Dedifferentiated amniotic fluid mesenchymal stem cell (primary cell): ENCODE results near the gene SLC43A2.
A peak's percentile ranks its signal among the peaks of the same experiment; 100 is the strongest.
"Not testable (repeated sequence)": the region's sequence is repeated elsewhere in the genome, so short reads cannot be mapped to it uniquely, and the experiment has no call there.

Experiments
- DNase-seq: peaks from one replicate; pipeline ENCODE4 v3.0.0-alpha.2; 2016; ENCODE audit errors: extremely low spot score

Gene SLC43A2

GRCh38 chr17:1590029-1590746 is 38.4 kb downstream of the SLC43A2 start:
- peak; percentile 75 for DNase-seq

GRCh38 chr17:1588821-1589585 is 39.6 kb downstream of the SLC43A2 start:
- DNase-seq = no peak

DNA sequence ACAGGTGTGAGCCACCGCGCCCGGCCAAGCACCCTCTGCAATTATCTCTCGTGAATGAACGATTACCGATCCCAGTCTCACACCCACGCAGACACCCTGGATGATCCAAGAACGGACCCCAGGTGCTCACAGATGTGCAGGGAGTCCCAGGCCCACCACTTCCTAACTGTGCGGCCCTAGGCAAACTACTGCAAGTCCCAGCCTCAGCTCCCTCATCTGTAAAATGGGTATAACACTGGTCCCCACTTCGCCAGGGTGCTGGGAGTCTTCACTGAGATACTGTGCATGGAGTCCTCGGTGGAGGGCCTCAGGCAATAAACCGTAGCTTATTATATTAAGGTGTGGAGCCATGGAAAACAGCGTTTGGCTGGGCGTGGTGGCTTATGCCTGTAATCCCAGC is 44.5 kb downstream of the SLC43A2 start:
- DNase-seq = no peak

DNA sequence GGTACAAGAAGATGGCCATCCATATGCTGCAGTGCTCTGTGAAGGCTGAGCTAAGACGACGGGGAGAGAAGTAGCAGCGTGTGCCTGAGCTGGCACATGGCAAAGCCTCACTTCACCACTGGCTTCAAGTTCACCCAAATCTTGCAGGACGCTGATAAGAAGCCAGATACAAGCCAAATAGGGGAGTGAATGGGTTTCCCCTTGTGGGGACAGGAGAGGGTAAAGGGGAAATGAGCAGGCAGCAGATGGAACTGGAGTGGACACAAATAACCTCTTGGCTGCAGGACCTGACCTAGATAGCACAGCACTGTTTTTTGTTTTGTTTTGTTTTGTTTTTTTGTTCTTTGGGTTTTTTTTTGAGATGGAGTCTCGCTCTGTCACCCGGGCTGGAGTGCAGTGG is 45.1 kb downstream of the SLC43A2 start:
- DNase-seq = no peak

GRCh38 chr17:1582374-1582773 is 46.3 kb downstream of the SLC43A2 start:
- DNase-seq = no peak

GRCh38 chr17:1580979-1581676 is 47.5 kb downstream of the SLC43A2 start:
- no peak for DNase-seq

- no peak for DNase-seq
Observed at GRCh38 chr17:1578029-1578428, 50.6 kb downstream of the SLC43A2 start.

DNA sequence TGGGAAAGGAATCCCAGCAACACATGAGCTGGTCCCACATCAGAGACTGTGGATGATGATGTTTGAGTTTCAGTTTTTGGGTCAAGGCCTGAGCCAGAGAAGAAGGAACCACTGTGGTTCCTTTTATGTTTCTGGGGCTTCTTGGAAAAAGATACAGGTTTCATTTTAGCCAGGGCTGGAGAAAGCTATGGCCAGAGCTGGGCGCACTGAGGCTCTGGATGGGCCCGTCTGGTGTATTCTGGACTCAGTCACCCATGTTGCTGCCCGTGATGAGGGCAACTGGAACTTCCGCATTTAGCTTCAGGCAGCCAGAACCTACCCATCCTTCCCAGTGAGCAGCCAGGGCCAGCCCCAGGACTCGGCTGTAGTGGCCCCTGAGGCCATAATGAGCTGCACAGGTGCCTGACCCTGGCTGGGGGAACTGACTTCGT is 51.0 kb downstream of the SLC43A2 start:
- no peak for DNase-seq

- peak; percentile 91 for DNase-seq
Observed at GRCh38 chr17:1577182-1577581, 51.5 kb downstream of the SLC43A2 start.

GRCh38 chr17:1576500-1576899 is 52.1 kb downstream of the SLC43A2 start:
- no peak for DNase-seq

GRCh38 chr17:1574697-1575471 is 53.8 kb downstream of the SLC43A2 start:
- no peak for DNase-seq

GRCh38 chr17:1573932-1574696 is 54.5 kb downstream of the SLC43A2 start:
- DNase-seq = peak; percentile 31

DNA sequence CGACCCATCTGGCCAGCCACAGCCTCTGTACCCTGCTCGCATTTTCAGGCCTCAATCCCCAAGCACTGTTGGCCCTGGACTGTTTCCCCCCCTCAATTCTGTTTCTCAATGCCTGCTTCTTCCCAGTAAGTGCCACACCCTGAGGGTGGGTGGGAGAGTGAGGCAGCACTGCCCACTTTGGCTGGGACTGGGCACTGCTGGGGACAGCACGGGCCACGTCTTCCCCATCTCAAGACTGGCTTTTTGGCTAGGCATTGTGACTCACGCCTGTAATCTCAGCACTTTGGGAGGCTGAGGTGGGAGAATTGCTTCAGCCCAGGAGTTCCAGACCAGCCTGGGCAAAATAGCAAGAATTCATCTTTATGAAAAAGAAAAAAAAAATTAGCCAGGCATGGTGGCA is 56.0 kb downstream of the SLC43A2 start:
- DNase-seq = not testable (repeated sequence)

DNA sequence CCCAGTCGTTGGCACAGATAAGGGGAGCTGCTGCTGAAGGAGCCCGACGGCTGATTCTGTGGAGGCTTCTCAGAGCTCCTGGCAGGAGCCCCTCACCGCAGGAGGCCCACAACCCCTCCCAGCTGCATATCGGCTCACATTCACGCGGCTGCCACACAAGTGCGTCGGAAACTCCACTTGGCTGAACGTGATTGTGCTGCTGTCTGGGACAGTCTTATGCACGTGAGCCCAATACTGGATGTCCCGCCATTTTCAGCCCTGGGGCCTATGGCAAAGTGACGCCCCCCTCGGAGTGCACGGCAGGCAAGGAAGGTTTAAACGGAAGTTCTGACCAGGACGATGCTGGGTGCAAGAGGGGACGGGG is 57.3 kb downstream of the SLC43A2 start:
- DNase-seq = no peak

DNA sequence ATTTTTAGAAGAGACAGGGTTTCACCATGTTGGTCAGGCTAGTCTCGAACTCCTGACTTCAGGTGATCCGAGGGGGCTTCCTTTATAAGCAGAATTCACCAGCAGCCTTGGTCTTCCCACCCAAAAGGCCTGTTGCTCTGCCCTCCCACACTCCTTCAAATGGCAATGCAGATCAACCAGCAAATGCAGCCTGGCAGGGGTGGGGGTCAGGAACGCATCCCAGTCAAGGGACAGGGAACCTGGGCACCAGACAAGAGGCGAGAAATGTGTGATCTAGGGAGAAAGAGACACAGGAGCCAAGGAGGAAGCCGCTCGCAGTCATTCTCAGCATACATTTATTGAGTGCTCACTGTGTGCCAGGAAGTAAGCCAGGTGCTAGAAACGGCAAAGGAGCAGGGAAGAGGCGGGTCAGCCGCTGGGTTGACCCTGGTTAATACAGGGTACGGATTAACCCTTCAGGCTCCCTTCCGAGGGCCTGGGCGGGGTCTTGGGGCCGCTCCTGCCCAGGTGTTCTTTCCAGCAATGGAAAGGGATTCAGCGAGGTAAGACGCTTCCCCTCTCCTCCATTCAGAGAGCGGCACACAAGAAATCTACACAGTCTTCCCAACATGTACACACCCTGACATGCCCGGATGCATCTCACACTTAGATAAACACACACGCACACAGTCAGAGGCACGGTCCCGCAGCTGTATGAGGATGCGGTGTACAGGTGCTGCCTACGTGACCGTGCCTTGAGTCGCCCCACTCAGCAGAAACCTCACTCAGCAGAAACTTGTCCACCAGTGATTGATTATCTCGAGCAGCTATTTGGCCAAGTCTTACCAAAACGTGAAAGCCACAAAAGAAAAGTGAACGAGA is 59.5 kb downstream of the SLC43A2 start:
- no peak for DNase-seq

DNA sequence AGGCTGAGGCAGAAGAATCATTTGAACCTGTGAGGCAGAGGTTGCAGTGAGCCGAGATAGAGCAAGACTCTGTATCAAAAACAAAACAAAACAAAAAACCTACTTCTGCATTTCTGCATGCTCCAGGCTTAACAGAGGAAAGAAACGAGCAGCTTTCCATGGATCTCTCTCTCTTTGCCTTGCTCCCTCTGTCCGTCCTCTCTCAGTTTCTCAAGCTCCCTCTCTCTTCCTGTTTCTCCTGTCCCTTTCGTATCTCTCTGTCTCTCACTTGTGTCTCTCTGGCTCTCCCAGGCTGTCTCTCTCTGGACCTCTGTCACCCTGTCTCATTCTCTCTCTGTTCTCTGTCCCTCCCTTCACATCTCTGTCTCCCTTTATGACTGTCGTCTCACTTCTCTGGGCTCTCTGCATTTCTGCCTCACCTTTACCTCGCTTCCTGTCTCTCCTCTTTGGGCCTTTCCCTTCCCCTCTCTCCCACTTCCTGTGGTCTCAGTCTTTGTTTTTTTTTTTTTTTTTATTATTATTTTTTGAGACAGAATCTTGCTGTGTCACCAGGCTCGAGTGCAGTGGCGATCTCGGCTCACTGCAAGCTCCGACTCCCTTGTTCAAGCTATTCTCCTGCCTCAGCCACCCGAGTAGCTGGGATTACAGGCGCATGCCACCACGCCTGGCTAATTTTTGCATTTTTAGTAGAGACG is 62.0 kb downstream of the SLC43A2 start:
- no peak for DNase-seq

GRCh38 chr17:1565877-1566276 is 62.8 kb downstream of the SLC43A2 start:
- DNase-seq = no peak

DNA sequence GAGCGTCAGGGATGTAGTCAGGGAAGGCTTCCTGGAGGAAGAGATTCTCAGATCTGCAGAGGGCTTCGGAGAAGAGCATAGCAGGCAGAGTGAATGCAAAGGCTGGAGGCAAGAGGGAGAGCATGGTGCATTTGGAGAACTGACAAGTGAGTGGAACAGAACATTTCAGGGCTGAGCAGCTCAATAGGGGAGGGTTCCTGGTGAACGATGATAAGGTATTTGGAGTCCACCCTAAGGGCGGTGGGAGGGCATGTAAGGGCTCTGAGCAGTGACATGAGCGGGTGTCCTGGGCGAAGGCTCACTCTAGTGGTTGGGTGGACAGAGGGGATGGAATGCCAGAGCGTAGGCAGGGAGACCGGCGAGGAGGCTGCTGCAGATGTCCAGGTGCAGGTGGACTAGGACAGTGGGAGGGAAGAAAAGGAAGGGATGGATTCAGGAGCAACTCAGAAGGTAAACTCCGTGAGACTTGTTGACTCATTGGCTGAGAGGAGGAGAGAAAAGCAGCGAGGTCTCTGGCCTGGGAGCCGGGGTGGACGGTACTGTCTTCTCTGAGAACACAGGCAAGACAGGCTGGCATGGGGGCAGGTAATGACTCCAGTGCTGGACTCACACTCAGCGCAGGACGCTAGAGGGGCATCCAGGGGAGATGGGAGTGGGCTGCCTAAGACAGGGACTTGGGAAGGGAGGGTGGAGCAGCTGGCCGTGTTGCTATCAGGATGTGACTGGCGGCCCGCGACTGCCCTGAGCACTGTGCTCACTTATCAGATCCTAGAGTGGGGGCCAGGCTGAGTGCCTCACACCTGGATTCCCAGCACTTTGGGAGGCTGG is 64.6 kb downstream of the SLC43A2 start:
- no peak for DNase-seq

DNA sequence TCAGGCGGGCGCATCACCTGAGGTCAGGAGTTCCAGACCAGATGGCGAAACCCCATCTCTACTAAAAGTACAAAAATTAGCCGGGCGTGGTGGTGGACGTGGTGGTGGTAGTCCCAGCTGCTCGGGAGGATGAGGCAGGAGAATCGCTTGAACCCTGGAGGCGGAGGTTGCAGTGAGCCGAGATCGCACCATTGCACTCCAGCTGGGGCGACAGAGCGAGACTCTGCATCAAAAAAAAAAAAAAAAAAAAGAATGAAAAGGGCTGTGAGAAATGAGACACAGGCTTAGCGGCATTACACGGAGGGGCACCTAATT is 65.2 kb downstream of the SLC43A2 start:
- DNase-seq = not testable (repeated sequence)
